ENCODE results near the gene PCK1.
A peak's percentile ranks its signal among the peaks of the same experiment; 100 is the strongest.
"Not testable (repeated sequence)": the region's sequence is repeated elsewhere in the genome, so short reads cannot be mapped to it uniquely, and the experiment has no call there.

Gene PCK1

DNA sequence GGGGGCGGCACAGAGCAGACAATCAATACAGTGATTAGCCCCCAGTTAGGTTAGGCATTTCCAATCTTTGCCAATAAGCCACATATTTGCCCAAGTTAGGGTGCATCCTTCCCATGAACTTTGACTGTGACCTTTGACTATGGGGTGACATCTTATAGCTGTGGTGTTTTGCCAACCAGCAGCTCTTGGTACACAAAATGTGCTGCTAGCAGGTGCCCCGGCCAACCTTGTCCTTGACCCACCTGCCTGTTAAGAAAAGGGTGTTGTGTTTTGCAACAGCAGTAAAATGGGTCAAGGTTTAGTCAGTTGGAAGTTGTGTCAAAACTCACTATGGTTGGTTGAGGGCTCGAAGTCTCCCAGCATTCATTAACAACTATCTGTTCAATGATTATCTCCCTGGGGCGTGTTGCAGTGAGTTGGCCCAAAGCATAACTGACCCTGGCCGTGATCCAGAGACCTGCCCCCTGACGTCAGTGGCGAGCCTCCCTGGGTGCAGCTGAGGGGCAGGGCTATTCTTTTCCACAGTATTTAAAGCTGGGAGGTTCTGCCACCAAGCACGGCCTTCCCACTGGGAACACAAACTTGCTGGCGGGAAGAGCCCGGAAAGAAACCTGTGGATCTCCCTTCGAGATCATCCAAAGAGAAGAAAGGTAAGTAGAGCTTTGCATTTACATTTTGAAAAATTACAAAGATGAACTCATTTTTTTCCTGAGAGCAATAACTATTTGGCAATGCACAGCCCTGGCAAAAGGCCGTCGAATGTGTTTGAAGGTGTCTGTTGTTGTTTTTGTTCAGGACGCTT lies at the start of gene PCK1:
PCK1 (plus strand) TSS at position 557 of the 802 bp plus-strand sequence. CDS start 302 bp downstream, outside the sequence.
- FAIRE-seq (no peak), DNase-seq (ENCODE audit: low spot score) (peak; percentile 39)

DNA sequence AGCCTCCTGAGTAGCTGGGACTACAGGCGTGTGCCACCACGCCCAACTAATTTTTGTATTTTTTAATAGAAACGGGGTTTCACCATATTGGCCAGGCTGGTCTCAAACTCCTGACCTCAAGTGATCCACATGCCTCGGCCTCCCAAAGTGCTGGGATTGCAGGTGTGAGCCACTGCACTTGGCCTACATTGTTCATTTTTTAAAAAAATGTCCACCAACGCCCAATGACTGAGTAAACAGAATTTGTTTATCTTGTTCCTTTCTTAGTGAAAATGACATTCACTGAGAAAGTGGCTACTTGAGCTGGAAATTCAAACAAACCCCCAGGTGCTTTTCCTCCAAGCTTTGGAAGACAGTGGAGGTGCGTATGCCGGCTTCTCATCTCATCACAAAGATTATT lies 49.2 kb upstream of the PCK1 start:
- DNase-seq (ENCODE audit: low spot score); FAIRE-seq: not testable (repeated sequence)

DNA sequence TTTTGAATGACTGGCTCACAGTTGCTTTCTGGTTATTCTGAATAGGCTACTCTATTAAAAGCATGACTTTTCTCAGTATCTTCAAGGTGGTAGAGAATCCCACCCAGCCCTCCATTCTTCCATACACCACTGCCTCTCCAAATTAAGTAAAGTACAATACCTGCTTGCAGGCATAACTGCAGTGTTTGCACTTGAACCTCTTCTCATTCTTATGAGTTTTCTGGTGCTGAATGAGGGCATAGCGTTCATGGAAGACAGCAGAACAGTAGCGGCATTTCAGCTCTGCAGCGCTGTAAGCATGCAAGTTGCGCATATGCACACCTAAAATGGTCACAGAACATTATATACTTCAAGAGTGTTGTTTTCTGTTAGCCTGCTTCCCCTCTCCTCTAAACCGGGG lies 48.5 kb upstream of the PCK1 start:
- DNase-seq (ENCODE audit: low spot score) (no peak), FAIRE-seq (no peak)

DNA sequence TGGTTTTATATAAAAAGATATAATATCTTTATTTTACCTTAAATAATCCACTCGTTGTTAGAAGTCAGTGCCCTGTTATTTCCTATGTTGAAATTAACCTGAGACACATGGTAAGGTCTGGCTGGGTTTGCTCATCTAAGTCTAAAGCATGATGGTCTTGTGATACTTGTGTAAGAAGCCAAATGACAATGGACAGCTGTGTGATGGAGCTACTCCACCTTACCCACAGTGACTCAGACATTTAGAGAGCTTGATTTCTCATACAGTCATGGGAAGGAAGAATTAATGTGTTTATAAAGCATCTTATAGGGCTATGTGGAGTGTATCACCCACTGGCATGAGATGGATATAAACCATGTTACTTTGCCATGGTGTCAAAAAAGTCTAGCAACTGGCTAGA lies 47.7 kb upstream of the PCK1 start:
- no peak for DNase-seq (ENCODE audit: low spot score)

DNA sequence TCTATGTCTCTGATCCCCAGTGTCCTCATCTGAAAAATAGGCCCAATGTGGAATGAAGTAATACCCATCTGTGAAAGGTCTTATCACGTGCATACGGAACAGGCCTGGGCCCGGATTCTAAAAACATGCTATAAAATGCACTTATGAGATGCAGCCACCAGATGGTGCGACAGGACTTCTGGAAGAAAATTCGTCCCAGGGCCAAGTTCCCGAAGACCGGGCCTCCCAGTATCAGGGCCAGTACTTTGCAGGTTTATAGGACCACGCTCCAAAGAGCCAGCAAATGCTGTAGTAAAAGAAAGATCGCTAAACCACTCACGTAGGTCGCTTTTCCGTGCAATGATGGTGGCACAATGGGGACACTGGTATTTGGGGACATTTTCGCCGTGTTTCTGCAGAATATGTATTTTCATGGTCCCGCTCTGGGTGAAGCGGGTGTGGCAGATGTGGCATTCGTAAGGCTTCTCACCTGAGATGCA lies 46.6 kb upstream of the PCK1 start:
- DNase-seq (ENCODE audit: low spot score) (peak; percentile 30), FAIRE-seq (no peak)

More for the DNA sequence above, 47.7 kb upstream of the PCK1 start:
- no peak for FAIRE-seq

DNA sequence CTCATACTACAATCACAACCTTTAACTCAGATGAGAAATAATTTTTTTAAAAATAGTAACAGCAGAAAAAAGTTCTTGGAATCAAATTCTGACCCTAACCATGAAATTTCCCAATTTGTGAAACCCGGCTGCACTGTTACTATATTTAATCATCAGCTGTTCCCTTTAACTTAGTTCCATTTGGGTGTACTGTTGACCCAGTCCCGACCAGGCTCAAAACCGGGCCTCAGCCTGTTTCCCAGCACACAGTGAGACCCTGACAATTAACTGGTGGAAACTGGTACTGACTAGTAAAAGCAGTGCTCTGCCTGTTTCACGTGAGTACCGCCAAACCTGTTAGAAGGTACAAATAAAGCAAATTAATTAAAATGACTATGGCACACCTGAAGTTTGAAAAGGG lies 43.0 kb upstream of the PCK1 start:
- DNase-seq (ENCODE audit: low spot score) (no peak), FAIRE-seq (no peak)

DNA sequence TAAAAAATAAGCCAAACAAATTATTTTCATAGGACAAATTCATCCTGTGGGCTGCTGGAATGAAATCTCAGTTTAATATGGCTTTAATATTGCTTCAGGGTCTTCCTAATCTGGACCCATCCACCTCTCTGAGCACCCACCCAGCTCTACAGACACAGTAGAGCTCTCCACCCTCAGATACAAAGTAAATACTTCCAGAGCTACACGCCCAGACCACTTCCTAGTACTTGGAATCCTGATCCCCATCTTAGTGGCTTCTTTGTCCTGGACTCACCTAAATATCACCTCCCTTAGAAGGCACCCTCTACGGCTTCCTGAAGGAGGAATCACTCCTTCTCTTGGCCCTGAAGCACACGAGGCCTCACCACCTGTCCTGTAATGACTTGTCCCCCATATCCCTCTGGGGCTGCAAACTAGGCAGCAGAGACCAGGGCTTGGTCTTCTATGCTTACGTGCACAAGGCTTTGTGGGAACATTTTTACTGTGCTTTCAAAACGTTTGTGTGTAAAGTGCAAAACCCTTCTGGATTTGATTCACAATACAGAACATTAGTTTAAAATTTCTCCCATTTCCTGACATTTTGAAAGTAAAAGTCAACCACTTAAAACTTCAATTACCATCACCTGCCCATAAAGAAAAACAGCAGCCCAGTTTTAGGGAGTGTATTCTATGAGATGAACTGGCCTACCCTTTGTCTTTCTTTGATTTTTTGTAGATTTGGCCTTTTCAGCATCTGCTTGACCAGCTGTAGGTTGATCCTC lies 38.4 kb upstream of the PCK1 start:
- DNase-seq (ENCODE audit: low spot score) (no peak), FAIRE-seq (no peak)

DNA sequence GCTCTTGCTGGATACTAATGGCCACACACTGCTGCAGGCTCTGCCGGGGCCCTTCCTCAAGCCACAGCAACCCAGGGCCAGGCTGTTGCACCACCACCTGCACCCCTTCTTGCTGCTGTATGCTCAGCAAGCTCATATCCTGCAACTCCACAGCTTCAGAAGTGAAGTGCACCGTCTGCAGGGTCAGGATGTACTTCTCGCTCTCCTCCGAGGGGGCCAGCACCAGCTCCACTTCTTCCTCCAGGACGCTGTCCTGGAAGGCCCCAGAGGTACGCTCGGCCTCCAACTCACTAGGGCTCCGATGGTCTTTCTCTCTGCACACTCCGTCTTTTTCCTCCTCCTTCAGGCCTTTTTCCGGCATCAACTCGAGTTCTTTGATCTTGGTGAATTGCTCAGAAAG lies 37.1 kb upstream of the PCK1 start:
- no peak for DNase-seq (ENCODE audit: low spot score)
- no peak for FAIRE-seq

DNA sequence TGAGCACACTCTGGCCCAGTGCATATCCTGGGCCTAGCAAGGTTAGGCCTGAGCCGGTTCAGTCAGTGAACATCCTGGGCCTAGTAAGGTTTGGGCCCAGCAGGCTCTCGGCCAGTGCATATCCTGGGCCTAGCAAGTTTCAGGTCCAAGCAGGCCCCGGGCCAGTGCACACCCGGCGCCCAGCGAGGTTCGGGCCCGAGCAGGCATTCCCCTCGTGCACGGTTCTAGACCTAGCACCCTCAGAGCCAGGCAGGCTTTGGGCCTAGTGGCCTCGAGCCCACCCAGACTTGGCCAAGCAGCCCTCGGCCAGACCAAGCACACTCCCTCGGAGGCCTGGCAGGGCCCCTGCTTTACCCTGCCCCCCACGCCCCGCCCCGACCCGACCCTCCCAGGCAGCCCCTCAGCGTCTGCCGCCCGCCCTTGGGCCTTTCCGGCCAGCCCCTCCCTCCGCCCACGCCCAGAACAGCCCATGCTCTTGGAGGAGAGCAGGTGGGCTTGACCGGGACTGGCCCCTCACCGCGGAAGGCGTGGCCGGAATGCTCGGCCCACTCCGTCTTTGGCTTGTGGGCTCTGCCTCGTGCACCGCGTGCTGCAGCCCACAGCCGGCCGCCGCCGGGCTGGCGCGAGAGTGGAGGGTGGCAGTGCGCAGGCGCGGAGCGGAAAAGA lies 36.3 kb upstream of the PCK1 start, which contains the start of gene CTCFL:
CTCFL (minus strand) TSS at position 630 of the 666 bp plus-strand sequence. CDS start 935 bp downstream, outside the sequence.
- no peak for FAIRE-seq
- no peak for DNase-seq (ENCODE audit: low spot score)

DNA sequence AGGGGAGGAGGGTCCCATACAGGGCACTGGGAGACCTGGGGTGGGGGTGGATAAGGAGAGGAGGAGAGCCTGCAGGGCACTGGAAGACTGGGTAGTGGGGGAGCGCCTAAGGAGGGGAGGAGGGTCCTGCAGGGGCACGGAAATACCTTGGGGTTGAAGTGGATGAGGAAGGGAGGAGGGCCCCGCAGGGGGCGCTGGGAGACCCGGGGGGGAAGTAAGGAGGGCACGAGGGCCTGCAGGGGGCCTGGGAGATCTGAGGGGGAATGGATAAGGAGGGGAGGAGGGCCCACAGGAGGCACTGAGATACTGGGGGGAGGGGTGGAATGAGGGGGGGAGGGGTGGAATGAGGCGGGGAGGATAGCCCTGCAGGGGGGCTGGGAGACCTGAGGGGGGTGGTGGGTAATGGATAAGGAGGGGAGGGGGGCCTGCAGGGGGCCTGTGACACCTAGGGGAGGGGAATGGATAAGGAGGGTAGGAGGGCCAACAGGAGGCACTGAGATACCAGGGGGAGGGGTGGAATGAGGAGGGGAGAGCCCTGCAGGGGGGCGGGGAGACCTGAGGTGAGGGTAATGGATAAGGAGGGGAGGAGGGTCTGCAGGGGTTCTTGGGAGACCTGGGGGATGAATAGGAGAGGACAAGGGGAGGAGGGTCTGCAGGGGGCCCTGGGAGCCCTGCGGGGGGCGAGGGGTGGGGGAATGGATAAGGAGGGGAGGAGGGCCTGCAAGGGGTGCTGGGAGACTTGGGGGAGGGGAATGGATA lies 35.4 kb upstream of the PCK1 start:
- FAIRE-seq, result no peak

DNA sequence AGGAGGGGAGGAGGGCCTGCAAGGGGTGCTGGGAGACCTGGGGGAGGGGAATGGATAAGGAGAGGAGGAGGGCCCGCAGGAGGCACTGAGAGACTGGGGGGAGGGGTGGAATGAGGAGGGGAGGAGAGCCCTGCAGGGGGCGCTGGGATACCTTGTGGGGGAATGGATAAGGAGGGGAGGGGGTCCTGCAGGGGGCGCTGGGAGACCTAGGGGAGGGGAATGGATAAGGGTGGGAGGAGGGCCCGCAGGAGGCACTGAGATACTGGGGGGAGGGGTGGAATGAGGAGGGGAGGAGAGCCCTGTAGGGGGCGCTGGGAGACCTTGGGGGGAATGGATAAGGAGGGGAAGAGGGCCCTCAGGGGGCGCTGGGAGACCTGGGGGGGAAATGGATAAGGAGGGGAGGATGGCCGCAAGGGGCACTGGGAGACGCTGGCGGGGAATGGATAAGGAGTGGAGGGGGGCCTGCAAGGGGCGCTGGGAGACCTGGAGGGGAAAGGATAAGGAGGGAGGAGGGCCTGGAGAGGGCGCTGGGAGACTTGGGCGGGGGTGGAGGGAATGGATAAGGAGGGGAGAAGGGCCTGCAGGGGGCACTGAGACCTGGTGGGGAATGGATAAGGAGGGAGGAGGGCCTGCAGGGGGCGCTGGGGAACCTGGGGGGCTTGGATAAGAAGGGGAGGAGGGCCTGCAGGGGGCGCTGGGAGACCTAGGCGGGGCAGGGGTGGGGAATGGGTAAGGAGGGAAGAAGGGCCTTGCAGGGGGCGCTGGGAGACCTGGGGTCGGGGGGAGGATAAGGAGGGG lies 34.6 kb upstream of the PCK1 start:
- no peak for FAIRE-seq
- no peak for DNase-seq (ENCODE audit: low spot score)

More for the DNA sequence above, 35.4 kb upstream of the PCK1 start:
- DNase-seq (ENCODE audit: low spot score), result no peak

DNA sequence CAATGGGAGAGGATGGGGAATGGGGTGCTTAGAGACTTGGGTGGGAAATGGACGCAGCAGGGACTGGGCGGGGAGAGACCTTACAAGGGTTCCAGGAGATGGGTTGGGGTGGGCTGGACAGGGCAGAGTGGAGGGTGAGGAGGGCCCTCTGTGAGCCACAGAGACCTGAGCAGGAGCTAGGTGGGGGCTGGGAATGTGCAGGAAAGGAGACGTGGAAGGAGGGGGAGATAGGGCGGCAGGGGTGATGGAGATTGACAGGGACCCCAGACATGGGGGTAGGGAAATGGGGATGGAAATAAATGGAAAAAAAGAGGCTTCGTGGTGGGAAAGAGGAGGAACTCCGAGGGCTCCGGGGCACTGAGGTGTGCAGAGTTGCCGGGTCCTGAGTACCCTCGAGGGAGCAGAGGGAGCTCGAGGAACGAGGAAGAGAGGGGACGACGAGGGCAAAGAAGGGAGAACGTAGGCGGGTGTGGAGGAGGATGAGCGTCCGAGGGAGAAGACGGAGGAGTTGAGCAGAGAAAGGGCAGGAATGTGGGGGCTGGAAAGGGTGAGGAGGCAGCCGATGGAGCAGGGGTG lies 33.9 kb upstream of the PCK1 start:
- DNase-seq (ENCODE audit: low spot score) (no peak), FAIRE-seq (no peak)

DNA sequence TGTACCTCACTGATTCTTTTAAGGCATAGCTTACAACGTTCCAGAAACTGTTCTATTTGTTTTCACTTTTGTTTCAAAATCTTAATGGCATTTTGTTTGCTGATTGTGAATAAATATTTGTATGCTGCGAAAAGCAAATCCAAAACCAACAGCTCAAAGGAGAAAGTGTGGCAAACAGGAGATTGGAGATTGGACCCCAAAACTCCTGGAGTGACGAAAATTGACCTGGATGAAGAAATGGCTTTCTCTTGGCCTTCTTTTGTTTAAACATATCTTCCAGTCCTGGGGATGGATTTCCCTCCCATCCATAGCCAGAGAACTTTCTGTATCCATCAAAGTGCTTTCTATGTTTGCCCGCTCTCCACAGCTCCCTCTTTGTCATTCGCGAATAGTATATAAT lies 33.2 kb upstream of the PCK1 start:
- FAIRE-seq (no peak), DNase-seq (ENCODE audit: low spot score) (no peak)

DNA sequence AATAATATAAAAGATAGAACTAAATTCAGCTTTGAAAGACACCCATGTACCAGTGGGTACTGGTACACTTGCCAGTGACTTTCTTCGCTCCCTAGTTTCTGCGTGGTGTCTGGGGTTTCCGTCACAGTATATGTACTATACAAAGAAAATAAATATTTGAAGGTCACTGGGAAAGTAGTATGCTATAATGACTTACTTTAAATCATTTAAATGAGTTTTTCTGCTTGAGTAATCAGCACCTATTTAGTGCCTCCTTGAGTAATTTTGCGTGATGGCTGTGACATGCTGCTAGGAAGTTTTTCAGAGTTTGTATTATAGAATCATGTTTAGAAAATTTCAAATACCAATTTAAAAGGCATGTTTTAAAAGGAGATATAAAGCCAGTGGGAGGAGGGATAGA lies 32.8 kb upstream of the PCK1 start:
- DNase-seq (ENCODE audit: low spot score), result no peak
- no peak for FAIRE-seq

DNA sequence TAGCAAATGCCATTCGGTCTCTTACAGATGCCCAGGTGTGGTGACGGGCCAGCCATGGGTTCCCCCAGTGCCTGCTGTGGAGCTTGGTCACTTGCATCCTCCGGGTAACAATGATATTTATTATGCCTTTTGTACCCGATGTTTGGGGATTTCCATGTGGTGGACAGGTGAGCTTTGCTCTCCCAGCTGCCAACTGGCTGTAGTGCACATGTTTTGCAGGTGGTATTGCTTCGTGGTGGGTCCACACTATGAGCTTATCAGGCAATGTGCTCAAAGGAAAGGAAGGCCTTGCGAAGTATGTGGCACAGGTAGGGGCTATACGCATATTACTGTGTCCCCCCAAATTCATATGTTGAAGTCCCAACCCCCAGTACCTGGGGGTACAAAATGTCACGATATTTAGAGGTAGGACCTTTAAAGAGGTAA lies 31.7 kb upstream of the PCK1 start:
- DNase-seq (ENCODE audit: low spot score) (no peak), FAIRE-seq (no peak)

DNA sequence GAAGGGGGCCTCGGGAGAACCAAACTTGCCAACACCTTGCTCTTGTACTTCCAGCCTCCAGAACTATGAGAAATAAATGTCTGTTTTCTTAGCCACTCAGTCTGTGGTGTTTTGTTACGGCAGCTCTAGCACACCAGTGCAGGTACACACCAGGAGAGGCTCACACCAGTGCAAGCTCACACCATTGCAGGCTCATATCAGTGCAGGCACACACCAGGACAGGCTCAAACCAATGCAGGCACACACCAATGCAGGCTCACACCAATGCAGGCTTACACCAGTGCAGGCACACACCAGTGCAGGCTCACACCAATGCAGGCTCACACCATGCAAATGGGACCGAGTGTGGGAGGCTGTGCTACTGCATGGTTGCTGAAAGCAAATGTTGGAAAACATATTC lies 31.1 kb upstream of the PCK1 start:
- no peak for FAIRE-seq
- no peak for DNase-seq (ENCODE audit: low spot score)

DNA sequence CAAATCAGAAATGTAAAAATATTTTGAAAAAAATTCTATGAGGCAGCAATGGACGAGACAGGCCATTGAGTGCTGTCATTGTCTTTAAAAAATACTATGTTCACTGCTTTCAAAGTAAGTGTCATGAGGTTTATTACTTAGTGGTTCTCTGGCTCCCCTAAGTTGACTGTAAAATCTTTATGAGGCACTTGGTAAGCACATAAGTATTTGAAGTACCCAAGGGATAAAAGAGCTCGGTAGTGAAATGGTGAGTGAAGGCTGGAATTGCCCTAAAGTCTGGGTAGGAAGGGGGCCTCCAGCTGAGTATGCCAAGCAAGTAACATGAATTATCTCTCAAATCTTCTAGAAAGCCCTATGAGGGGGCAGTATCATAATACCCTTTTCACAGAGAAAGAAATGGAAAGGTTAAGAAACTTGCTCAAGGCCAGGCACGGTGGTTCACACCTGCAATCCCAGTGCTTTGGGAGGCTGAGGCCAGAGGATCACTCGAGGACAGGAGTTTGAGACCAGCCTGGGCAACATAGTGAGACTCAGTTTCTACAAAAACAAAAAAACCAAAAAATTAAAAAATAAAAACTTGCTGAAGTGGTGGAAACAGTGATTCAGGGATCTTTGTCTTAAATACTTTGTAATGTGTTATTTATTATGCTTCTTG lies 30.5 kb upstream of the PCK1 start:
- FAIRE-seq (no peak), DNase-seq (ENCODE audit: low spot score) (no peak)

DNA sequence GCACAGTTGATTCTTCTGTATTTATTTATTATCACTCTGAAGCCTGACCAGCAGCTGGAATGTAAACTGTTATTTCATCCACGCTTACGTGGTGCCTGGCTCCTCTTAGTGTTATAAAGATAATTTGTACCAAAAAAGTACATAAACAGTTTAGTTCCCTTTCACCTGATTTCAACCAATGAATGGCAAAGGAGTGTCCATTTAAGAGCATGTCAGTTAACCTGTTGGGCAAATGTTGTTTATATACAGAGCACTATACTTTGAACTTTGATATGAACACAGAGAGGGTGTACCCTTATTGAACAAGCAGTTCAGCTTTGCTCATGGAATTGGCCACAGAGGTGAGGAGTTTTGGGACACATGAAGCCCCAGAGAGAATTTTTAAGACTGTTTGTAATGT lies 28.8 kb upstream of the PCK1 start:
- FAIRE-seq (no peak), DNase-seq (ENCODE audit: low spot score) (no peak)

DNA sequence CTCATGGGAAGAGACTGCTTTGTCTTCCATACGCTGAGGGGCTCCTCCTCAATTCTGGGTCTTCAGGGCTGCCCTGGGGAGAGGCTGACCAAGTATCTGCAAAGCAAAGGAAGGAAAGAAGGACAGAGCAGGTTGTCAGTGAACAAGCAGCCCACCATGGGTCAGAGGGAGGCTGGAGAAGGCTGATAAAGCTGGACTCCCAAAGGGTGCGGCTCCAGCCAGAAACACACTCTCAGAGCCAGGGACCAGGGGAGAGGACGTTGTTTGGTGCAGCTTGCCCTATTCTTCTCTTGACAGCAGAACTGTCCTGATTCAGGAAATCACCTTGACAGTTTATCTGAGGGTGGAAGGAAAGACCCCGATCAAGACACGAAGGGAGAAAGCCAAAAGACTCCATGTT lies 25.6 kb upstream of the PCK1 start:
- FAIRE-seq (no peak), DNase-seq (ENCODE audit: low spot score) (no peak)

All from RCC 7860 (cell line).